T-helper 22 cell (primary cell): ENCODE data around the gene ZNF428.
A peak's percentile ranks its signal among the peaks of the same experiment; 100 is the strongest.
"Not testable (repeated sequence)": the region's sequence is repeated elsewhere in the genome, so short reads cannot be mapped to it uniquely, and the experiment has no call there.

Experiments used
- DNase-seq: peaks from one replicate; pipeline ENCODE4 v3.0.0-alpha.2; 2020; ENCODE audit warnings: low read depth

The ZNF428 gene

DNA sequence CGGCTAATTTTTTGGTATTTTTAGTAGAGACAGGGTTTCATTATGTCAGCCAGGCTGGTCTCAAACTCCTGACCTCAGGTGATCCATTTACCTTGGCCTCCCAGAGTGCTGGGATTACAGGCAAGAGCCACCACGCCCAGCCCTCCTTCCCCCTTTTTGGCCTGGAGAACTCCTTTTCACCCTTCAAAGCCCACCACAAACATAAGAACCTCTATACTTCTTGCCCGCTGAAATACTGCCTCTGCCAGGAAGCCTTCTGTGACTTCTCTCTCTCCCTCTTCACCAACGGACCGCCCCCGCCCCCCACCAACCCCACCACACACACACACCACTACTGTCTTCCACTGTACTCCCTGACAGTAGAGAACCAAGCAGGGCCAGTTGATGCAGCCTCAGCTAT lies 2.5 kb downstream of the ZNF428 start:
- DNase-seq, result no peak

DNA sequence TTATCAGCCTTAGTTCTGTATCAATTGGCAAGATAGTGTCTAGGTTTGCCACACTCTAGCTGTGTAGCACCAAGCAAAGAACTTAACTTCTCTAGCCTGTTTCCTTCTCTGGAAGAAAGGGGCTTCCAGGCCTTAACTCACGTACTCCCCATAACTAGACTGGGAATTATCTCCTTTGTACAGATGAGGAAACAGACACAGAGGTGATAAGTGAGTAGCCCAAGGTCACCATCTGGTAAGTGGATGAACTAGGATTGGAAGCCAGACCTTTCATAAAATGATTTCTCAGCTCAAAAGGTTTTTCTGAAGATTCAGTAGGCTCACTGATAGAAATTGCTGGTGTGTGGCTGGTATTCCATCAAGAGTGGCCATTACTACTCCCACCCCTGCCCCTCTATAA lies 3.1 kb downstream of the ZNF428 start:
- no peak for DNase-seq

DNA sequence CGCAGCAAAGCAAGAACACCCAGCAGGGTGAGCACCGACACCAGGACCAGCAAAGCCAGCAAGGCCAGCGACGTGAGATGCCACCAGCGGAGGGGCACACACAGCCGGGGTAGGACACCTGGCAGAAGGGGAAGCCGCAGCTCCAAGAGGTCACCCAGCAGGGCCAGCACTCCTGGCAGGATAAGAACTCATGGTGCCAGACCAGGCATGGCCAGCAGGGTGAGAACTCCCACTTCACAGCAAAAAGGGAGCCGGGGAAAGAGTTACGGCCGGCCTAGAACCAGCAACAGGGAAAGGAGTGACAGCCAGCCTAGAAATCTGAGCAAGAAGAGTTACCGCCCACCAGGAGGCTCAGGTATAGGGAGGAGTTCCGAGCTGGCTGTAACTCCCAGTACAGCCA lies 7.1 kb downstream of the ZNF428 start:
- no peak for DNase-seq

DNA sequence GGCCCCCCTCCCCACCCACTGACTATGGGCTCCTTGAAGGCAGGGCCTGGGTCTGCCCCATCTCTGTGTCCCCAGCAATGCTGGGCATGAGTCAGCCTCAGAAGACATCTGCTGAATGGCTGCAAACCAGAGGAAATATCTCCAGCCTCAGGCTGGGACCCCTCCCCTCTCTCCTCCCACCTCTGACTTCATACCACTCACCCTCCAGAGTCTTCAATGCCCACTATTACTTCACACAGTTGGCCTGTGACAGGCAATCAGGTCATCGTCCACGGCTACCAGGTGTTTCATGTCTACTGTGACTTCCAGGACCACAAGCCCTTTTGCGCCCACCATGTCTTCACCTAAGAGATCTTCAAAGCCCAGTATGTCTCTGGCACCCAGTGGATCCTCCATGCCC lies 7.6 kb downstream of the ZNF428 start, which contains the start of gene SRRM5:
Gene SRRM5 (plus strand): TSS at position 301 of the 400 bp plus-strand sequence. CDS start 34 bp downstream, at position 335.
- DNase-seq, result no peak

DNA sequence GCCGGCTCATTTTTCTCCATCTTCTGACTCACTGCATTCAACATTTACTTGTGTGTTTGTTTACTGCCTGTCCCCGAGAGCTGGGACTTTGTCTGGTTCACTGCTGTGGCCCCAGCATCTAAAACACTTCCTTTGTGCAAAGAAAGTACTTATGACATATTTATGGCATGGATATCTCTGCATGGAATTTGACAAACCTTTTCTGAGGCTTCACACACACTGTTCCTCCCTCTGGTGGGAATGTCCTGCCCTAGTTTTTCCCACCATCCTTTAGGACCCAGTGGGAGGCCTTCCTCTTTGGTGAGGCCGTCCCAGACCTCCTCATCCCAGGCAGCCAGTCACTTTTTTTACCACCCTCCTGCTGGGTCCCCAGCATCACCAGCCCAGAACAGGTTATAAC lies 8.9 kb downstream of the ZNF428 start:
- DNase-seq, result no peak

DNA sequence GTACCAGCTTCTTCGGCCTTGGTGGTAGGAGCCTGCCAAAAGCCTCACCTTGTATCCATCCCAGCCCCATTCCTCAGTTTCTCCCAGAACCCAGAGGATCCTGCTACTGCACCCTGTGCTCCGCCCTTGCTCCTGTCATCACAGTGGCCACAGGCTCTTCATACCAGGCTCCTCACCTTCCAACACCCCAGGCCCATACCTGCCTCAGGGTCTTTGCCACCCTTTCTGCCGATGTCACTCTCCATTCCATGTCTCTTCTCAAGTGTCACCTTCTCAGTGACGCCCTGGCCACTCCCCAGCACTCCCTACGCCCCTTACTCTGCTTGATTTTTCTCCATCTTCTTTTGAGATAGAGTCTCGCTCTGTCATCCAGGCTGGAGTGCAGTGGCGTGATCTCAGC lies 9.6 kb downstream of the ZNF428 start:
- no peak for DNase-seq

DNA sequence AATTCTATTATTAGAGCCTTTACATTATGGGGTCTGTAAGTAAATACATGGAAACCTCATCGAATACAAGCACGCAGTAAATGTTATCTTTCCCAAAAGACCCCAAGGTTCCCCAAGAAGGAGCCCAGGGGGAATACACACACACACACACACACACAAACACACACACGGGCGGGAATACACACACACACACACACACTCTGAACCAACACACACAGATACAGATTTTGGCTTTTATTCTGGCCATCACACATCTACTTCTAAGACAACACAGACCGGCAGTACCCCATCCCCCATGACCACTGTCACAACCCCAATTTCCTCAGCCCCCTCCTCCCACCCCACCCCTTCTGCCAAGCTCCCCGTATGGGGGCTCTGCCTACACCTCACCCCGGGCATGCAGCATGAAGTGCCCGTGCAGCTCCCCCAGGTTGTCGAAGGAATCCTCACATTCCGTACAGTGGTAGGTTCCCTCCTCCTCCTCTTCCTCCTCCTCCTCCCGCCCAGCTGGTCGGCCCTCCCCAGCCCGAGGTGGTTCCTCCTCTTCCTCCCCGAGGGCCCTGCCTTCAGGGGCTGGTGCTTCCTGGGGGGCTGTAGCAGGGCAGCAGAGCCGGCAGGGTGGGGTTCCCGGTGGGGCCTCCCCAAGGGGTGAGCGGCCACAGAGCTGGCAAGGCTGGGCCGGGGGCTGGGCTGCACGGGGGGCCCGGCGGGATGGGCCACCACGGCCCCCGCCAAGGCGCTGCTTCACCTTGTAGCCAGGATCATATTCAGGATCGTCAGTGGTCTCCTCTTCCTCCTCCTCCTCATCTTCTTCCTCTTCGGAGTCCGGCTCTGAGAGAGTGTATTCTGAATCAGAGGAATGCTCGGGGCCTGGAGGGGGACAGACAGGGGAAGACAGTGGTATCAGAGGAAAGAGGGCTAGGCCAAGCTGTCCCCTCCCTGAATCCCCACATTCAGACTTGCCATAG lies 11.9 kb downstream of the ZNF428 start:
- no peak for DNase-seq

DNA sequence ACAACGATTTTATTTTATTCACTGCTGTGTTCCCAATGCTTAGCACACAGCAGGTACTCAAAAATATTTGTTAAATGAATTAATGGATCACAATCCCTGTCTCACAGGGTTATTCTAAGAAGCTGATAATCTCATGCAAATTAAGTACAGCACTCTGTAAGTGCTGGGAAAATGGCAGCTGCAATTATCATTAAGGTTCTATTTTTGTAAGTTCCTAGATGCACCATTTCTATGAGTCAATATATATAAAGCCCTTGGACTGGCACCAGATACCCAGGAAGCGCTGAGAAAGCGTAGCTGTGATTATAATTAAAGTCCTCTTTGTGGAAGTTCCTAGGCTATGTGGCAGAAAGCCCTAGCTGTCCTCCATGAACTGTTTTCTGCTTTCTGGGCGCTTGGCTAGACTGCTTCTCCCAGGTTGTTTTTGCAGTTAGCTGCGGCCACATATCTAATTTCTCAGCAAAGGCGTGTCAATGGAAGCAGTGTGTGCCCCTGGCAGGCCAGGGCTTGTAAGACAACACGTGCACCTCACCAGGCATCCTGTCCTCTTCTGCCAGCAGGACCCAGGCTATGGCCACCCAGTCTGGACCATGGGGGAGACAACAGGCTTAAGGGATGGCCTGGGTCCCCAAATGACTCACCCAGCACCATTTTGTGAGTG lies 12.7 kb downstream of the ZNF428 start:
- no peak for DNase-seq

DNA sequence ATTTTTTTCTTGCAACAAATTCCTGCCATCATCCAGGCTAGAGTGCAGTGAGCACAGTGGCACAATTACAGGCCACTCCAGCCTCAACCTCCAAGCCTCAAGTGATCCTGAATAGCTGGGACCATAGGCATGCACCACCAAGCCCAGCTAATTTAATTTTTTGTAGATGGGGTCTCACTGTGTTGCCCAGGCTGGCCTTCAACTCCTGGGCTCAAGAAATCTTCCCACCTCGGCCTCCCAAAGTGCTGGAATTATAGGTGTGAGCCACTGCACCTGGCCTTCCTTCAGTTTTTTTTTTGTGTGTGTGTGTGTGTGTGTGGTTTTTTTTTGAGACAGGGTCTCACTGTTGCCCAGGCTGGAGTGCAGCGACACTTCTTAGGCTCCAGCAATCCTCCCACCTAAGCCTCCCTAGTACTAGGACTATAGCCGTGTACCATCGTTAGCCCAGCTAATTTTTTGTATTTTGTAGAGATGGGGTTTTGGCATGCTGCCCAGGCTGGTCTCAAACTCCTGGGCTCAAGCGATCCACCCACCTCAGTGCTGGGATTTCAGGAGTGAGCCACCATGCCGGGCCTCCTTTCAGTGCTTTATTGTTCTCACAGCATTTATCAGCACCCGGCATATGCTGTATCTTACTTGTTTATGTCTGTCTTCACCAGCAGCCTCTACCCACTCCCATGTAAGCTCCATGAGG lies 13.4 kb downstream of the ZNF428 start:
- no peak for DNase-seq

DNA sequence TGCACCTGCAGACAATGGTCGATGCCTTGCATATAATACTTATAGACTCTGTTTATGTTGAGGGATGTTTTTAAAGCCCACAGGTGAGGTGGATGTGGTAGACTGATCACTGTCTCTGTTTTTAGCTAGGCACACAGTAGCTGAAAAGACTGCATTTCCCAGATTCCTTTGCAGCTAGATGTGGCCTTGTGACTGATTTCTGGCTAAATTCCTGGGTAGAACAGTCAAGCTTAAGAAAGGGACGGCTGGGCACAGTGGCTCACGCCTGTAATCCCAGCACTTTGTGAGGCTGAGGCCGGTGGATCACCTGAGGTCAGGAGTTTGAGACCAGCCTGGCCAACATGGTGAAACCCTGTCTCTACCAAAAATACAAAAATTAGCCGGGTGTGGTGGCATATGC lies 19.1 kb downstream of the ZNF428 start:
- not testable (repeated sequence) for DNase-seq

DNA sequence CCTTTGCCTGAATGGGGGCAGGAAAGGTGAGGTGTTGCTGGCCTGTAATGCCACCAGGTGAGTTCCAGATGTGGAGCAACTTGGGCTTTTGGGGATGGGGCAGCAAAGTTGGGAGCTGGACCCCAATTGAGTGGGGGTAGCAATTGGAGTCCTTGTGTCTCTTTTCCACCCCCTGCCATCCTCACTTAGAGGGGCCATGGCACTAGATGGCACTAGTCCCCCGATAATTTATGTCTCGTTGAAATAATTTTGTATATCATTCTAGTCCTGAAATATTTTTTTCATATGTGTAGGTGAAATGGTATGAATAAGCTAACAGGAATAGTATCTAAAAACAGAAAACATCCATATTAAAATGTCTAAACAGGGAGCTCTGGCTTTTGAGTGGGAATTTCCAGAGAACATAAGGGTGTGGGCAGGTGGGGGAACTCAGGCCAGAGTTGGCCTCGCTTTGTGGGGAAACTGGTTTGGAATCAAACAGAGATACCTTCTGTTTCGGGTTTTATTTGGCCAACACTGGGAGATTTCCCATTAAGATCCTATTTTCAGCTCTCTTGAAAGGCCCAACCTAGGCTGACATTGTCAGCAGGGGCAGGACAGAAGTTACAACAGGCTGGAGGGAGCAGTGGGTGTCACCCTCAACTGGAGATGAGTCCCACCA lies 19.7 kb downstream of the ZNF428 start:
- no peak for DNase-seq

DNA sequence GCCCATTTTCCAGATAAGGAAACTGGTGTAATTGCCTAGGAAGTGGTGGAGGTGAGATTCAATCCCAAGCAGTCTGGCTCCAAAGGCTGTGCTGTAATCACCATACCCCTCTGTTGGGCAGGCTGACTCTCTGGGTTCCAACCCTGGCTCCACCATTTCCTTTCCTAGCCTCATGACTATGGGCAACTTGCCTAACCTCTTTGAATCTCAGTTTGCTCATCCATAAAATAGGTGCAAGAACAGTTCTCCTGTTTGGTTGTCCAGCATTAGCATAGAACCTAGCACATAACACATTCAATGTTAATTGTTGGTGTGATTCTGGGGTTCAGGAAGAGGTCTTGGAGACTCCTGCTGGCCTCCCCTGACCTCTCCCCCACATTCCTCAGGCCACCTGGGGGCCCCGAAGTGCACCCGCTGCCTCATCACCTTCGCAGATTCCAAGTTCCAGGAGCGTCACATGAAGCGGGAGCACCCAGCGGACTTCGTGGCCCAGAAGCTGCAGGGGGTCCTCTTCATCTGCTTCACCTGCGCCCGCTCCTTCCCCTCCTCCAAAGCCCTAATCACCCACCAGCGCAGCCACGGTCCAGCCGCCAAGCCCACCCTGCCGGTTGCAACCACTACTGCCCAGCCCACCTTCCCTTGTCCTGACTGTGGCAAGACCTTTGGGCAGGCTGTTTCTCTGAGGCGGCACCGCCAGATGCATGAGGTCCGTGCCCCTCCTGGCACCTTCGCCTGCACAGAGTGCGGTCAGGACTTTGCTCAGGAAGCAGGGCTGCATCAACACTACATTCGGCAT lies 20.8 kb downstream of the ZNF428 start:
- no peak for DNase-seq

DNA sequence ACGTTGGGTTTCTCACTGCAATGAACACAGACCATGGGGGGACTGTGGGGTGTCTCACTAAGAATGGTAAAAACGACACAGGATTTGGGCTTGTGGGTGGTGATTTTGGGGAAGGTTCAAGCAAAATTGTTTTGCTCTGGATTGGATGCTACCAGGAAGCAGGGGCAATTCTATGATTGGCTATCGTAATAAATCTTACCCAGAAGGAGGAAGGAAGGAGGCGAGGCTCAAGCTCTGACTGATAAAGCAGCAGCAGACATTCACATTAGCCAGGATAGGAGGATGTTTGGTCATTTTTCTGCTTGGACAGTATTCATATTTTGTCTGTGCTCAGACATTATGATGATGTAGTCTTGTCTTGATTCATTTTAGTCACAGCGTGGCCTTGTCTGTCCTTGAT lies 21.6 kb downstream of the ZNF428 start:
- DNase-seq, result no peak

DNA sequence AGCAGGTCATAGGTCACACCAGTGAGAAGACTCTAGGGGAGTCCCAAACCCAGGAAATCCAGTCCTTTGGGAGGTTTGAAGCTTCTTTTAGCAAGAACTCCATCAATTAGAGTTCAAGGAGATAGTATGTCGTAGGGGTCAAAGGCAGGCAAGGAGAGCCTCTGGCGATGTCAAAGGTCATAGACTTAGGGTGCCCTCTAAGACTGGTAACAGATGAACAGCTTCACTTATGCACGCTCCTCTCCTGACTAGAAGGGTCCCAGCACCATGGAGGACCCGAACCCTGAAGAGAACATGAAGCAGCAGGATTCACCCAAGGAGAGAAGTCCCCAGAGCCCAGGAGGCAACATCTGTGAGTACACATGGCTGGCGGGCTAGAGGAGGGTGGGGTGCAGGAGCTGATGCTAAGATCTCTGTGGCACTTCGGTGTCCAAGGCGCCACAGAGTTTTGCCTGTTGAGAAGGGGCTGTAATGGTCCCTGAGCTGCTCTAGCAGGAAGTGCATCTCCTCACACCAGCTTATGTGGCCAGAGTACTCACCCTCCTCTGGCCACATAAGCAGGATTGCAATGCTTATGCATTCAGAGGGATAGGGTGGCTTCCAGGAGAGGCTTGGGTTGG lies 22.5 kb downstream of the ZNF428 start:
- DNase-seq, result no peak

DNA sequence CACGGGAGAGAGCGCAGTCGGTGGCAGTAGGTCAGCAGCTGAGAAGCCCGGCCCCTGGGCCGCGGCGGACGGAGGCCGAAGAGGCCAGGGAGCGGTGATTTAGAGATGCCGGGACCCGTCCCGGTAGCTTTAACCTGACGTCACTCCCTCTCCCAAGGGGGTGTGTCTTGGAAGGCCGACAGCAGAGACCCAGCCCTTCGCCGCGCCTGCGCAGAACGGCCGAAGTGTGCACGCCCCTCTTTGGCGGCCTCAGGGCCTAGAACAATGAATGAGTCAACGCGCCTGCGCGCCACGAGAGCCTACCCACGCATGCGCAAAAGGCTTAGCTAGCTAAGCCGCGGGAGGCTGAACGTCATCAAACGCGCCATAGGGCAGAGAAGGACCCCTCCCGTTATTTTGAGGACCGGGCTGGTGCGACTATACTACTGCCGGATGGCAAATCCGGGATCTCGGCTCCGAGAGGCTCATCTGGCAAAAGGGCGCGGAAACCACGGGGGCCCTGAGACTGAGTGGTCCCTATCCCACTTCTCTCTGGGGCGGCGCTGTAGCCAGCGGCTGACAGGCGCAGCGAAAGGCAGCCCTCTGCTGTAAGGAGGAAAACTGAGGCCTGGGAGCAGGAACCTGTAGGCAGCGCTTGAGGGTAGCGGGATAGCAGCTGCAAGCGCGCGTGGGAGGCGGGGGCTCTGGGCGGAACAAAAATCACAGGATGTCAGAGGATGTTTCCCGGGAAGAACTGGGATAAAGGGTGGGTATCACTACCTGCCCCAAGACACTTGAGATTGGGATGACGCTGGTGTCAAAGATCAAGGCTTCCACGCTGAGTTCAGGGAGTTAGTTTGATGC lies 23.2 kb downstream of the ZNF428 start, which contains the start of the genes IRGQ and ZNF576:
Gene IRGQ (minus strand): TSS at position 136 of the 843 bp plus-strand sequence. CDS start 796 bp downstream, outside the sequence.
Gene ZNF576 (plus strand): TSS at position 597 of the 843 bp plus-strand sequence. CDS start 514 bp downstream, outside the sequence.
- DNase-seq, result peak; percentile 100

DNA sequence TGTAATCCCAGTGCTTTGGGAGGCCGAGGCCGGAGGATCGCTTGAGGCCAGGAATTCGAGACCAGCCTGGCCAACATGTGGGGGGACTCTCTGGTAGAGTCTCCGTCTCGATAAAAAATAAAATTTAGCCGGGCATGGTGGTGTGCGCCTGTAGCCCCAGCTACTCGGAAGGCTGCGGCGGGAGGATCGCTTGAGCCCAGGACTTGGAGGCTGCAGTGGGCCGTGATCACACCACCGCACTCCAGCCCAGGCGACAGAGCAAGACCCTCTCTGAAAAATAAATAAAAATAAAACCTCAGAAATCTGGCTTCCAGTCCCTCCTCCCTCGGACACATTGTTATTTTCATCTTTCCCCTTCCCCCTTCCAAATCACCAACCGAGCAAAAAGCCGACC lies 23.8 kb downstream of the ZNF428 start:
- no peak for DNase-seq

DNA sequence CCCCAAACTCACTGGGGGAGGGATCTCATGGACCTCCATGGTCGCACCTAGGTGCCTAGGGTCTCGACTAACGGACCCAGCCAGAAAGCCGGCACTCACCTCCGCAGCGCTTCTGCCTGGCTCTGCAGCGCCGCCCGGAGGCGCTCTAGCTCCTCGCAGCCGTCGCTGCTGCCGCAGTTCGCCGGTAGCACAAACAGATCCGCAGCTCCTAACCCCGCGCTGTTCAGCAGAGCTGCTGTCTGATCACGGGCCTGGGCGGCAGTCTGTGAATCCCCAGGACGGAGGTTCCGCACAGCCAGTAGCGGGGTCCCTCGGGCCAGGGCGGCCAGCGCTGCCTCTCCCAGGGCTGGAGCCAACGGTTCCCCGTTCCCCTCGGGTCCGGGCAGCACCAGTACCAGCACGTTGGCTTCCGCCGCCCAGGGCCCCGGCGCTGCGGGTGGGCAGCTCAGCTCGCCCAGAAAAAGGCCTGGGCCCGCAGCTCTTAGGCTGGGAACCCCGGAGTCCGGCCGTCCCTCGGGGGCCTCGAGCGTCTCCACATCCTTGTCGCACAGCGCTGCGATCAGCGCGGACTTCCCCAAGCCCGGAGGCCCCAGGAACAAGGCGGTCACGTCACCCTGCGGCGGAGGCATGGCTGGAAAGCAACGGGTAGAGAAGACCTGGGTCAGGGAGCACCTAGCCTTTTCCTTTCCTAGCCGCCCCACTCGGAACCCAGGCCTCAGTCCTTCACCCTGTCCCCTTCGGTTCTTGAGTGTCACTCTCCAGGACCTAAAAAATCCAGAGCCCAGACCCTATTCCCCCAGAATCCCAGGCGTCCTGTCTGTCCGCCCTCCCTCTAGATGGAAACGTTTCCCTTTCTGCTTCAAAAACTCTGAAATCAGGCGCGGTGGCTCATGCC lies 24.5 kb downstream of the ZNF428 start:
- peak; percentile 57 for DNase-seq

DNA sequence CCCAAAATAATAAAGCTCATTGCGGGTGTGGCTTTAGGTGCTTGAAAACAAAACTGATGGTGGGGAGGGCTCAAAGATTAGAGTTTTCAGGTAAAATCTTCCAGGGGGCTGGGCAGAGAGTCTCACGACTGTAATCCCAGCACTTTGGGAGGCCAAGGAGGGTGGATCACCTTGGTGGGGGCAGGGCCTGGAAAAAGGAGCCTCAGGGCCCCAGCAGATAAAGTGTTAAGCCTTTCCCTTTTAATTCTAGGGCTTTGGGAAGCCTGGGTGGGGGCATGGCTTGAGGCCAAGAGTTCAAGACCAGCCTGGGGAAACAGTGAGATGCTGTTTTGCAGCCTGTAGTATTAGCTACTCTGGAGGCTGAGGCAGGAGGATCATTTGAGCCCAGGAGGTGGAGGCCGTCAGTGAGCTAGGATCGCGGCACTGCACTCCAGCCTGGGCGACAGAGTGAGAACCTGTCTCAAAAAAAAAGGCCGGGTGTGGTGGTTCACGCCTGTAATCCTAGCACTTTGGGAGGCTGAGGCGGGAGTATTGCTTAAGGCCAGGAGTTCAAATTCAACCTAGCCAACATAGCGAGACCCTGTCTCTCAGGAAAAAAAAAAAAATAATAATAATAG lies 25.2 kb downstream of the ZNF428 start:
- no peak for DNase-seq
